ENCODE measurements around the gene S100A9. TPM values are rescaled to one million over a fixed set of nuclear protein-coding genes. Genes with fewer than 3 reads are reported as not detected.

The S100A9 gene
- total RNA-seq, 1 donor from 2014 or later: 1,065 TPM

GRCh38 chr1:153342178-153342577 is 15.5 kb upstream of the S100A9 start:
- H3K4me3 Mint-ChIP-seq: no peak overlapping the region
- H3K36me3 Mint-ChIP-seq: no peaks in the 10 kb centered on the region
- H3K4me1 Mint-ChIP-seq (ENCODE audit: unreplicated experiment): peaks cover 10% of the 10 kb centered on the region
- peaks cover 12% of the 10 kb centered on the region for H3K27me3 Mint-ChIP-seq
- H3K9me3 Mint-ChIP-seq: no peaks in the 10 kb centered on the region
- H3K27ac Mint-ChIP-seq: no peak overlapping the region
- no peak for TF ChIP-seq CTCF (conservative IDR thresholded peaks at IDR 0.05)
- no peak for DNase-seq (ENCODE audit: extremely low spot score, unreplicated experiment)

GRCh38 chr1:153343040-153343681 is 14.5 kb upstream of the S100A9 start:
- TF ChIP-seq CTCF (conservative IDR thresholded peaks at IDR 0.05): no peak
- H3K27me3 Mint-ChIP-seq: peaks cover 14% of the 10 kb centered on the region

GRCh38 chr1:153343811-153344717 is 13.6 kb upstream of the S100A9 start:
- peaks cover 10% of the 10 kb centered on the region for H3K4me1 Mint-ChIP-seq (ENCODE audit: unreplicated experiment)
- H3K4me3 Mint-ChIP-seq: peak overlapping the region; percentile 18
- H3K27ac Mint-ChIP-seq: peak overlapping the region; percentile 26
- H3K27me3 Mint-ChIP-seq: peaks cover 16% of the 10 kb centered on the region
- TF ChIP-seq CTCF (conservative IDR thresholded peaks at IDR 0.05): no peak
- no peaks in the 10 kb centered on the region for H3K36me3 Mint-ChIP-seq
- no peaks in the 10 kb centered on the region for H3K9me3 Mint-ChIP-seq
- DNase-seq (ENCODE audit: extremely low spot score, unreplicated experiment): peak; percentile 34

More at GRCh38 chr1:153343040-153343681, 14.5 kb upstream of the S100A9 start:
- no peak for DNase-seq (ENCODE audit: extremely low spot score, unreplicated experiment)
- Mint-ChIP-seq H3K4me1 (ENCODE audit: unreplicated experiment) (peaks cover 10% of the 10 kb centered on the region), H3K36me3 (no peaks in the 10 kb centered on the region), H3K27ac (peak overlapping the region; percentile 26), H3K9me3 (no peaks in the 10 kb centered on the region), H3K4me3 (no peak overlapping the region)

- Mint-ChIP-seq H3K27ac (no peak overlapping the region), H3K4me1 (ENCODE audit: unreplicated experiment) (peaks cover 10% of the 10 kb centered on the region), H3K9me3 (no peaks in the 10 kb centered on the region), H3K27me3 (peaks cover 22% of the 10 kb centered on the region), H3K4me3 (no peak overlapping the region), H3K36me3 (no peaks in the 10 kb centered on the region)
- peak; percentile 29 for DNase-seq (ENCODE audit: extremely low spot score, unreplicated experiment)
- TF ChIP-seq CTCF (conservative IDR thresholded peaks at IDR 0.05): no peak
Observed at GRCh38 chr1:153344718-153345025, 13.0 kb upstream of the S100A9 start.

- no peak overlapping the region for H3K27ac Mint-ChIP-seq
- no peak for TF ChIP-seq CTCF (conservative IDR thresholded peaks at IDR 0.05)
- peak; percentile 51 for DNase-seq (ENCODE audit: extremely low spot score, unreplicated experiment)
- H3K4me3 Mint-ChIP-seq: no peak overlapping the region
- peaks cover 27% of the 10 kb centered on the region for H3K27me3 Mint-ChIP-seq
- H3K36me3 Mint-ChIP-seq: no peaks in the 10 kb centered on the region
- H3K4me1 Mint-ChIP-seq (ENCODE audit: unreplicated experiment): peaks cover 10% of the 10 kb centered on the region
- H3K9me3 Mint-ChIP-seq: no peaks in the 10 kb centered on the region
Observed at GRCh38 chr1:153345187-153346076, 12.2 kb upstream of the S100A9 start.

All from type B pancreatic cell (in vitro differentiated cells).